ENCODE data around the gene RFX6. TPM values are rescaled to one million over a fixed set of nuclear protein-coding genes. Genes with fewer than 3 reads are reported as not detected.
"Not testable (repeated sequence)": the region's sequence is repeated elsewhere in the genome, so short reads cannot be mapped to it uniquely, and the experiment has no call there.

Gene RFX6, protein sequence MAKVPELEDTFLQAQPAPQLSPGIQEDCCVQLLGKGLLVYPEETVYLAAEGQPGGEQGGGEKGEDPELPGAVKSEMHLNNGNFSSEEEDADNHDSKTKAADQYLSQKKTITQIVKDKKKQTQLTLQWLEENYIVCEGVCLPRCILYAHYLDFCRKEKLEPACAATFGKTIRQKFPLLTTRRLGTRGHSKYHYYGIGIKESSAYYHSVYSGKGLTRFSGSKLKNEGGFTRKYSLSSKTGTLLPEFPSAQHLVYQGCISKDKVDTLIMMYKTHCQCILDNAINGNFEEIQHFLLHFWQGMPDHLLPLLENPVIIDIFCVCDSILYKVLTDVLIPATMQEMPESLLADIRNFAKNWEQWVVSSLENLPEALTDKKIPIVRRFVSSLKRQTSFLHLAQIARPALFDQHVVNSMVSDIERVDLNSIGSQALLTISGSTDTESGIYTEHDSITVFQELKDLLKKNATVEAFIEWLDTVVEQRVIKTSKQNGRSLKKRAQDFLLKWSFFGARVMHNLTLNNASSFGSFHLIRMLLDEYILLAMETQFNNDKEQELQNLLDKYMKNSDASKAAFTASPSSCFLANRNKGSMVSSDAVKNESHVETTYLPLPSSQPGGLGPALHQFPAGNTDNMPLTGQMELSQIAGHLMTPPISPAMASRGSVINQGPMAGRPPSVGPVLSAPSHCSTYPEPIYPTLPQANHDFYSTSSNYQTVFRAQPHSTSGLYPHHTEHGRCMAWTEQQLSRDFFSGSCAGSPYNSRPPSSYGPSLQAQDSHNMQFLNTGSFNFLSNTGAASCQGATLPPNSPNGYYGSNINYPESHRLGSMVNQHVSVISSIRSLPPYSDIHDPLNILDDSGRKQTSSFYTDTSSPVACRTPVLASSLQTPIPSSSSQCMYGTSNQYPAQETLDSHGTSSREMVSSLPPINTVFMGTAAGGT
- not detected for total RNA-seq

DNA sequence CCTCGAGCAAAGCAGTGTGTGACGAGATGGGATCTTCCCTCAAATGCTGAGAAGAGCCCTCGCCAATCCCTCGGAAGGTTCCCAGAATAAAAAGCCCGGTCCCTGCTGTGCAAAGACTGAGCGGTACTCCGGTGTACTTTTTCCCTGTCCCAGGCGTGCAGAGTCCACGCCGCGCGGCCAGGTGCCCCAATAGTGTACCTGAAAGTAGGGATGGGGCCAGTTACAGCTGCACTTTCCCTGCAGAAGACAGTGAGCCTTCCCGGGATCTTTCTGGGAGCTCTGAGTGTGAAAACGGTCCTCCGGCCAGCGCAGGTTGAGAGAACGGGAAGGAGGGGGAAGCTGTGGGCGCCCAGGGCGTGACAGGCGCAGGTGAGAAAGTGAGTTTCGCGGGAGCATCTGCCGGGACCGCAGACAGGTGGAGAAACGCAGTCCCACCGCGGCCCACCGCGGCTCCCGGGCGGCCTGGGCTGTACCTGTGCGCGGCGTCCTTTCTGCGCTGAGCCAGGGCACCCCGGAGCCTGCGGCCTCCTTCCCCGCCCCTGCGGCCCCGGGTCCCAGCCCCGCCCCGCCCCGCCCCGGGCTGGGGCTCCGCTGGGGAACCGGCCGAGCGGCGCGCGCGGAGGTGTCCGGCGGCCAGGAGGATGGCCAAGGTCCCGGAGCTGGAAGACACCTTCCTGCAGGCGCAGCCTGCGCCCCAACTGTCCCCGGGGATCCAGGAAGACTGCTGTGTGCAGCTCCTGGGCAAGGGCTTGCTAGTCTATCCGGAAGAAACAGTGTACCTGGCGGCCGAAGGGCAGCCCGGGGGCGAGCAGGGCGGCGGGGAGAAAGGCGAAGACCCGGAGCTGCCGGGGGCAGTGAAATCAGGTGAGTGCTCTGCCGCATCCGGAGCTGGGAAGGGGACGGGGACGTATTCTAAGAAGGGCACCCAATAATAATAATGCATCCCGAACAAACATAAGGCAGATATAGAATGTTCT lies at the start of gene RFX6:
Gene RFX6, plus strand, starts transcription at position 608 of the 977 bp plus-strand sequence. Its CDS starts 34 bp downstream, at position 642.
- Histone ChIP-seq H3K27ac (ENCODE audit: low read depth, low read length) (no peak within 1 kb of the TSS), H3K9ac (ENCODE audit: low read depth in 1 of 3, low read length in 3 of 3) (no peak within 1 kb of the TSS), H3K9me3 (ENCODE audit: control insufficient read depth in 3 of 3, low read length in 3 of 3) (no peaks in the 10 kb centered on the region), H3K36me3 (ENCODE audit: control insufficient read depth in 3 of 3, insufficient read depth in 3 of 3, low read length in 3 of 3) (no peaks in the 10 kb centered on the region), H3K4me1 (ENCODE audit: control insufficient read depth in 3 of 3, insufficient read depth in 3 of 3, low read length in 3 of 3) (peaks cover 4 to 9% (median 5%) of the 10 kb centered on the region in 3 donors), H3K27me3 (ENCODE audit: control insufficient read depth in 3 of 3, insufficient read depth in 3 of 3, low read length in 3 of 3) (peaks cover 22 to 28% (median 23%) of the 10 kb centered on the region in 3 donors), H3K4me3 (ENCODE audit: low read length in 3 of 3) (peak within 1 kb of the TSS; percentile 30 to 63 (median 49))

DNA sequence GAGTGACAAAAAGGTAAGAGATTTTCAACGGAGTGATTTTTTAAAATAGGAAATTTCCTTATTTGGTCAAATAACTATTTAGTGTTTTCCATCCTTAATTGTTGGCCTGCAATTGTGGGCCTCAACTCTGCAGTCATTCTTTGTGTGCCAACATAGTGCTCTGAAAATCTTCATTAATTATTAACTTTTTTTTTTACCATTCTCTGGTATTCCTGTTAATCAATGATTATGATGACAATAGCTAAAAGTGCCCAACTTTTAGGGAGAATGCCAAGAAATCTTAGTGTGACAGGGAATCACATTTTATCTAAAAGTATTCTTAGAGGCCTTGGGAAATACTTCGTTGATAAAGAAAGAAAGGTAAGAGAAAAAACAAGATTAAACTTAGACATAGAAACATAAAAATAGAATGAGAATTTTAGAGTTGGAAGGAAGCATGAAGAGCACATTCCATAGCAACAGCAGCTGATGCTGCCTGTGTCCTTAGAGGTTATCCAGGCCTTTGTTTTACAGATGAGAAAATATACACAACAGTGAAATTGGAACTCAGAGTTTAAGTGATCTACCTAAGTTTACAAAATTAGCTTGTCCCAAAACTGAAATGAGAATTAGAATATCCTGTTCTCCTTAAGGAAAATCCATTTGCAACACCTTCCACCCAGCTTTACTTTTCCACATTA lies 49.3 kb upstream of the RFX6 start:
- Histone ChIP-seq H3K9me3 (ENCODE audit: control insufficient read depth in 3 of 3, low read length in 3 of 3) (no peaks in the 10 kb centered on the region), H3K4me3 (ENCODE audit: low read length in 3 of 3) (no peak overlapping the region), H3K36me3 (ENCODE audit: control insufficient read depth in 3 of 3, insufficient read depth in 3 of 3, low read length in 3 of 3) (no peaks in the 10 kb centered on the region), H3K27ac (ENCODE audit: low read depth, low read length) (no peak overlapping the region), H3K9ac (ENCODE audit: low read depth in 1 of 3, low read length in 3 of 3) (no peak overlapping the region), H3K27me3 (ENCODE audit: control insufficient read depth in 3 of 3, insufficient read depth in 3 of 3, low read length in 3 of 3) (no peaks in the 10 kb centered on the region), H3K4me1 (ENCODE audit: control insufficient read depth in 3 of 3, insufficient read depth in 3 of 3, low read length in 3 of 3) (no peaks in the 10 kb centered on the region)

DNA sequence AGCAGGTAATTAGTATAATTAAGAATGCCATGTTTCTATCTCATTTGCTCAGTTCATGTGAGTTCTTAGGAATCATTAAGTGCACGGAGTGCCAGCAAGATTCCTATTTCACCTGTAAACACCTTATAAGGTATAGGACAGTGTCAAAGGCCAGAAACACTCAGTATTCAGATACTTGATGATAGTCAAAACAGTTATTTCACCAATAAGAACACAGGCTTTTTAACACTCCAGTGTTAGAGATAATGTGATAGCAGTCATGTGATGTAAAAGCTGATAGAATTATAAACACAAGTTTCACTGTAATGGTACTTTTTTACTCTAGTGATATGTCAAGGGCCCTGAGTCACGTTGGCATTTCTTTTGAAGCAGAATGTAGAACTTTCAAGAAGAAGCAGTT lies 48.1 kb upstream of the RFX6 start, which contains the start of gene GPRC6A:
Gene GPRC6A, minus strand, starts transcription at position 101 of the 400 bp plus-strand sequence. Its CDS starts 70 bp downstream, at position 31.
- no peak within 1 kb of the TSS for H3K9ac ChIP-seq (ENCODE audit: low read depth in 1 of 3, low read length in 3 of 3)
- no peaks in the 10 kb centered on the region for H3K4me1 ChIP-seq (ENCODE audit: control insufficient read depth in 3 of 3, insufficient read depth in 3 of 3, low read length in 3 of 3)
- H3K27me3 ChIP-seq (ENCODE audit: control insufficient read depth in 3 of 3, insufficient read depth in 3 of 3, low read length in 3 of 3) = no peaks in the 10 kb centered on the region
- H3K27ac ChIP-seq (ENCODE audit: low read depth, low read length) = no peak within 1 kb of the TSS
- H3K9me3 ChIP-seq (ENCODE audit: control insufficient read depth in 3 of 3, low read length in 3 of 3) = no peaks in the 10 kb centered on the region
- no peaks in the 10 kb centered on the region for H3K36me3 ChIP-seq (ENCODE audit: control insufficient read depth in 3 of 3, insufficient read depth in 3 of 3, low read length in 3 of 3)
- H3K4me3 ChIP-seq (ENCODE audit: low read length in 3 of 3) = no peak within 1 kb of the TSS

DNA sequence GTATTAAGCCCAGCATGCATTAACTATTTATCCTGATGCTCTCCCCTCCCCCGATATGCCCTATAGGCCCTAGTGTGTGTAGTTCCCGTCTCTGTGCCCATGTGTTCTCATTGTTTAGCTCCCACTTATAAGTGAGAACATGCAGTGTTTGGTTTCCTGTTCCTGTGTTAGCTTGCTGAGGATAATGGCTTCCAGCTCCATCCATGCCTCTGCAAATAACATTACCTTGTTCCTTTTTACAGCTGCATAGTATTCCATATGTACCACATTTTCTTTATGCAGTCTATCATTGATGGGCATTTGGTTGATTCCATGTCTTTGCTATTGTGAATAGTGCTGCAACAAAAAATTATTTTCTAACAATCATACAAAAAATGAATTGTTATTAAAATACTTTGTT lies 42.5 kb upstream of the RFX6 start:
- H3K4me3 ChIP-seq (ENCODE audit: low read length in 3 of 3); H3K4me1 ChIP-seq (ENCODE audit: control insufficient read depth in 3 of 3, insufficient read depth in 3 of 3, low read length in 3 of 3); H3K9ac ChIP-seq (ENCODE audit: low read depth in 1 of 3, low read length in 3 of 3); H3K27ac ChIP-seq (ENCODE audit: low read depth, low read length); H3K9me3 ChIP-seq (ENCODE audit: control insufficient read depth in 3 of 3, low read length in 3 of 3); H3K27me3 ChIP-seq (ENCODE audit: control insufficient read depth in 3 of 3, insufficient read depth in 3 of 3, low read length in 3 of 3); H3K36me3 ChIP-seq (ENCODE audit: control insufficient read depth in 3 of 3, insufficient read depth in 3 of 3, low read length in 3 of 3): not testable (repeated sequence)

DNA sequence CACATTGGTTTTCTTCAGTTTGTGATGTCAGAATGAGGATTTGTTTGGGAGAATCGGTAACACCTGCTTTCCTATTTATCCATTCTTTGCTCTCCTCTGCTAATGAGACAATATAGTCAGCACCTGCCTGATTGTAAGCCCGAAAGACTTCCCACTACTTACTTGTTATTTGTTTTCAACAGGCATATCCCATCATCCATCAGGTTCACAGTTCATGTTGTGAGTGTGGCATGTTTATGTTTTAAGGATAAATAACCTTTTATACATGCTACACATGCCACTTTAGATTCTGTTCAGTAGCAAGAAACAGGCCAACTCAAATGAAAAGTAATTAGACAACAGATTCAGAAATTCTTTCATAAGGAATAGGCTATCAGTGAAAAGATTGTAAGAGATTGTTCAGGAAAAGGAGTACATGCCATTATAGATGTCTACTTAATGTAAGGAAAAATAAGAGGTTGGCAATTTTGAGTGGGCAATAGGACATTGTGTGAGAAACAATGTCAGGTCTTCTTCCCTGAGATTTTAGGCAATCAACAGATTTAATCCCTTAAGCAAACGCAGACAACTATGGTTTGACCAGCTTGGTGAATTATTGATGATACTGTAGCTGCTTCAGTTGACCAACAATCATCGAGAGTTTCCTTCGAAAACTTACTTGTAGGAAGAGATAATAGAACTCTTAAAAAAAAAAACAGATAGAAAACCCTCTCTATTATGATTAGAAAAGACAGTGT lies 40.3 kb upstream of the RFX6 start:
- Histone ChIP-seq H3K4me3 (ENCODE audit: low read length in 3 of 3) (no peak overlapping the region), H3K9me3 (ENCODE audit: control insufficient read depth in 3 of 3, low read length in 3 of 3) (no peaks in the 10 kb centered on the region), H3K36me3 (ENCODE audit: control insufficient read depth in 3 of 3, insufficient read depth in 3 of 3, low read length in 3 of 3) (no peaks in the 10 kb centered on the region), H3K27me3 (ENCODE audit: control insufficient read depth in 3 of 3, insufficient read depth in 3 of 3, low read length in 3 of 3) (no peaks in the 10 kb centered on the region), H3K27ac (ENCODE audit: low read depth, low read length) (no peak overlapping the region), H3K9ac (ENCODE audit: low read depth in 1 of 3, low read length in 3 of 3) (no peak overlapping the region), H3K4me1 (ENCODE audit: control insufficient read depth in 3 of 3, insufficient read depth in 3 of 3, low read length in 3 of 3) (no peaks in the 10 kb centered on the region)

DNA sequence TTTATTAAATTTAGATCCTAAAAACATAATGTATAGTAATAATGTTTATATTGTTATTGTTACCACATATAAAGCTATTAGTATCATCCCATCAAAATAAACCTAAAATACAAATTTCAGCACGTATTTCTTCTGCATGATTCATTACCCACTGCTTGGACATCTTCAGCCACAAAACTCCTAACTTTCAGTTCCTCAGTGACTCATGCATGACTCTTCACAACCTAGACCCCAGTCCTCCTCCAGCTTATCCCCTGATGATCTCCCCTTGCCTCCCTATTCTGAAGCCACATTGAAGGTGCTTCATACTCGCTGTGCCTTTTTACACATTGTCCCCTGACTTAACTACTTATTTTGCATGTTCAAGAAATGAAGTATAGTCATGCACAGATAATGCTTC lies 37.0 kb upstream of the RFX6 start:
- no peak overlapping the region for H3K9ac ChIP-seq (ENCODE audit: low read depth in 1 of 3, low read length in 3 of 3)
- no peak overlapping the region for H3K27ac ChIP-seq (ENCODE audit: low read depth, low read length)
- no peak overlapping the region for H3K4me3 ChIP-seq (ENCODE audit: low read length in 3 of 3)
- no peaks in the 10 kb centered on the region for H3K27me3 ChIP-seq (ENCODE audit: control insufficient read depth in 3 of 3, insufficient read depth in 3 of 3, low read length in 3 of 3)
- no peaks in the 10 kb centered on the region for H3K36me3 ChIP-seq (ENCODE audit: control insufficient read depth in 3 of 3, insufficient read depth in 3 of 3, low read length in 3 of 3)
- H3K4me1 ChIP-seq (ENCODE audit: control insufficient read depth in 3 of 3, insufficient read depth in 3 of 3, low read length in 3 of 3) = no peaks in the 10 kb centered on the region
- H3K9me3 ChIP-seq (ENCODE audit: control insufficient read depth in 3 of 3, low read length in 3 of 3) = no peaks in the 10 kb centered on the region

DNA sequence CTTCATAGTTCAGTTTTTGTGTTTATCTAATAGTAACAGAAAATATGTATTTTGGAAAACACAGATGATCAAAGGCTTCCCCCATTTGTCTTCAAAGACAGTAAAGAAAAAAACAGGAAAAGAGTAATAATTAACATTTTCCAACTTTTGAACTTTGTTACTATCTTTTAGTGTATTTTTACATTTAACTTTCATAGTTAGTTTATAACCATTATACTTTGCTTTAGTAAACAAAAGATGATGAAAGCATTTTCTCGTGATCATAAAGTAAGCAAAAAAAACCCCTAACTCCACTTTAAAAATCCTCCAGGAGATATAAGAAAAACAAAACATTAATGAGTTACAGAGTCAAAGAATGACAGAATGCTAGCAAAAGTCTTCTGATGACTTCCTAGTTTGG lies 34.6 kb upstream of the RFX6 start:
- Histone ChIP-seq H3K9me3 (ENCODE audit: control insufficient read depth in 3 of 3, low read length in 3 of 3) (no peaks in the 10 kb centered on the region), H3K27me3 (ENCODE audit: control insufficient read depth in 3 of 3, insufficient read depth in 3 of 3, low read length in 3 of 3) (no peaks in the 10 kb centered on the region), H3K27ac (ENCODE audit: low read depth, low read length) (no peak overlapping the region), H3K4me3 (ENCODE audit: low read length in 3 of 3) (no peak overlapping the region), H3K4me1 (ENCODE audit: control insufficient read depth in 3 of 3, insufficient read depth in 3 of 3, low read length in 3 of 3) (no peaks in the 10 kb centered on the region), H3K9ac (ENCODE audit: low read depth in 1 of 3, low read length in 3 of 3) (no peak overlapping the region), H3K36me3 (ENCODE audit: control insufficient read depth in 3 of 3, insufficient read depth in 3 of 3, low read length in 3 of 3) (no peaks in the 10 kb centered on the region)

DNA sequence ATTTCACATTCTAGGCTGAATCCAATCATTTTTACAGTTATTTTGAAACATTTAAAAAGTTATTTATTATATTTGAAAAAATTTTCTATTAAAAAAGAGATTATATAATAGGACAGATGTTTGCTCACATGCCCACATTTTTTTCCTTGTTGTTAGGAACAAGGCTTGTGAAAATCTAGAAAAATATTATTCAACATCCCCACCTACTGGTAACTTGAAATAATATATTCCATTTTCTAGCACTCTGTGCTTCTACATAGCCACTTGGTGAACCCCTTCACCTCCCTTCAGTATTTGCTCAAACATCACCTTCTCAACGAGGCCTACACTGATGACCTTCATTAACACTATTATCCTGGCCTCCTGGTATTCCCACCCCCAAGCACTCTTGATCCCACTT lies 29.8 kb upstream of the RFX6 start:
- no peaks in the 10 kb centered on the region for H3K9me3 ChIP-seq (ENCODE audit: control insufficient read depth in 3 of 3, low read length in 3 of 3)
- no peak overlapping the region for H3K27ac ChIP-seq (ENCODE audit: low read depth, low read length)
- H3K4me3 ChIP-seq (ENCODE audit: low read length in 3 of 3) = no peak overlapping the region
- no peak overlapping the region for H3K9ac ChIP-seq (ENCODE audit: low read depth in 1 of 3, low read length in 3 of 3)
- no peaks in the 10 kb centered on the region for H3K4me1 ChIP-seq (ENCODE audit: control insufficient read depth in 3 of 3, insufficient read depth in 3 of 3, low read length in 3 of 3)
- H3K36me3 ChIP-seq (ENCODE audit: control insufficient read depth in 3 of 3, insufficient read depth in 3 of 3, low read length in 3 of 3) = no peaks in the 10 kb centered on the region
- no peaks in the 10 kb centered on the region for H3K27me3 ChIP-seq (ENCODE audit: control insufficient read depth in 3 of 3, insufficient read depth in 3 of 3, low read length in 3 of 3)
